ENCODE measurements around the gene NFE2L1.

The NFE2L1 gene

GRCh38 chr17:48047113-48047740 lies 932 bp upstream of the NFE2L1 start:
- Mint-ChIP-seq H3K9me3 (no peaks in the 10 kb centered on the region), H3K27ac (peak overlapping the region; percentile 95), H3K4me3 (peak overlapping the region; percentile 85), H3K27me3 (peaks cover 7% of the 10 kb centered on the region), H3K36me3 (ENCODE audit: low read depth) (peaks cover 49% of the 10 kb centered on the region), H3K4me1 (ENCODE audit: low read depth) (peaks cover 53% of the 10 kb centered on the region)
- intact Hi-C loops (cut with micrococcal nuclease), result no loop called here

DNA sequence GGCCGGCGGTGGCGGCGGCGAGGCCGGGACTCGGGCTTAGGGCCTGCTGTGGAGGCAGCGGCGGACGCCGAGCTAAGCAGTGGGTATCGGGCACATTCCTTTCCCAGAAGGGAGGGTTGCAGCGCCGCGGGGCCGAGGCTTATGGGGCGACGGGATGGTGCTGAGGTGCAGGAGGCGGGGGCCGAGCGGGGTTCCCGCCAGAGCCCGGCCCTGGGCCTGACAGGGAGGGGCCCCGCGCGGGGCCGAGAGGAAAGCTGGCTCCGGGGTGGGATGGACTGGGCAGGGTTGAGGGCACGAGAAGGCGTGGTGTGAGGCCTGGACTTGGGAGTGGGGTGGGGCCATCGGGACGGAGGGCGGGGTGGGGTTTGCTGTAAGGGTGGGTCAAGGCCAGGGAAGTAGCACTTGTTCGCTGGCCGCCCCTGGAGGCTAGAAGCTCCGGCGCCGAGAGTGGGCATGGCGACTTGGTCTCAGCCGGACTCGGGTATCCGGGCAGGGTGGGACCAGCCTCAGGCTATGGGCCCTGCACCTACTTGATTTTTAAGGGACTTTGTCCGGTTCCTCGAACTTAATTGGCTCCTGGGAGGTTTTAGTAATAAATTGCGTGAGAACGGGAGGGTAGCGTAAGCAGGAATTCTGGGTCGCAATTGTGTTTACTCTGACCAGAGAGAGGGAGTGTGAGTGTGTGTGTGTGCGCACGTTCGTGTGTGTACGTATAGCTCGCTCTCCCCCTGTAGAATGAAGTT lies 396 bp downstream of the NFE2L1 start:
- Mint-ChIP-seq H3K9me3 (no peaks in the 10 kb centered on the region), H3K27me3 (no peaks in the 10 kb centered on the region), H3K4me3 (peak overlapping the region; percentile 85), H3K27ac (peak overlapping the region; percentile 95), H3K36me3 (ENCODE audit: low read depth) (peaks cover 62% of the 10 kb centered on the region), H3K4me1 (ENCODE audit: low read depth) (peaks cover 66% of the 10 kb centered on the region)
- intact Hi-C loops (cut with micrococcal nuclease), result loop anchor here (1.0 to 2.0 kb wide), 2 partner anchors 23 to 58 kb away; partner anchors contain the start of gene SNX11

DNA sequence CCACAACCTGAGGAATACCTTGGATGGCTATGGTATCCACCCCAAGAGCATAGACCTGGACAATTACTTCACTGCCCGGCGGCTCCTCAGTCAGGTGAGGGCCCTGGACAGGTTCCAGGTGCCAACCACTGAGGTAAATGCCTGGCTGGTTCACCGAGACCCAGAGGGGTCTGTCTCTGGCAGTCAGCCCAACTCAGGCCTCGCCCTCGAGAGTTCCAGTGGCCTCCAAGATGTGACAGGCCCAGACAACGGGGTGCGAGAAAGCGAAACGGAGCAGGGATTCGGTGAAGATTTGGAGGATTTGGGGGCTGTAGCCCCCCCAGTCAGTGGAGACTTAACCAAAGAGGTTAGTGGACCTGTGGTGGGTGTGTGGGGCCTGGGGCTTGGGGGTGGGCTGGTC lies 3.1 kb downstream of the NFE2L1 start:
- Mint-ChIP-seq H3K4me3 (peak overlapping the region; percentile 33), H3K27me3 (no peaks in the 10 kb centered on the region), H3K27ac (no peak overlapping the region), H3K4me1 (ENCODE audit: low read depth) (peaks cover 83% of the 10 kb centered on the region), H3K36me3 (ENCODE audit: low read depth) (peaks cover 84% of the 10 kb centered on the region), H3K9me3 (no peaks in the 10 kb centered on the region)
- intact Hi-C loops (cut with micrococcal nuclease), result no loop called here

- Mint-ChIP-seq H3K4me3 (peak overlapping the region; percentile 33), H3K36me3 (ENCODE audit: low read depth) (peaks cover 90% of the 10 kb centered on the region), H3K9me3 (no peaks in the 10 kb centered on the region), H3K27ac (peak overlapping the region; percentile 4), H3K27me3 (no peaks in the 10 kb centered on the region), H3K4me1 (ENCODE audit: low read depth) (peaks cover 83% of the 10 kb centered on the region)
- intact Hi-C loops (cut with micrococcal nuclease), result no loop called here
Observed at GRCh38 chr17:48051706-48052486, 3.7 kb downstream of the NFE2L1 start.

- H3K4me3 Mint-ChIP-seq, result no peak overlapping the region
- no peaks in the 10 kb centered on the region for H3K9me3 Mint-ChIP-seq
- no peaks in the 10 kb centered on the region for H3K27me3 Mint-ChIP-seq
- peaks cover 80% of the 10 kb centered on the region for H3K4me1 Mint-ChIP-seq (ENCODE audit: low read depth)
- H3K27ac Mint-ChIP-seq, result peak overlapping the region; percentile 4
- H3K36me3 Mint-ChIP-seq (ENCODE audit: low read depth), result peaks cover 93% of the 10 kb centered on the region
- intact Hi-C loops (cut with micrococcal nuclease), result no loop called here
Observed at GRCh38 chr17:48052956-48053757, 5.0 kb downstream of the NFE2L1 start.

- no peaks in the 10 kb centered on the region for H3K27me3 Mint-ChIP-seq
- H3K36me3 Mint-ChIP-seq (ENCODE audit: low read depth), result peaks cover 93% of the 10 kb centered on the region
- intact Hi-C loops (cut with micrococcal nuclease), result no loop called here
- H3K4me3 Mint-ChIP-seq, result no peak overlapping the region
- H3K27ac Mint-ChIP-seq, result no peak overlapping the region
- peaks cover 86% of the 10 kb centered on the region for H3K4me1 Mint-ChIP-seq (ENCODE audit: low read depth)
- no peaks in the 10 kb centered on the region for H3K9me3 Mint-ChIP-seq
Observed at GRCh38 chr17:48053758-48054237, 5.6 kb downstream of the NFE2L1 start.

- Mint-ChIP-seq H3K27ac (no peak overlapping the region), H3K9me3 (no peaks in the 10 kb centered on the region), H3K4me1 (ENCODE audit: low read depth) (peaks cover 92% of the 10 kb centered on the region), H3K36me3 (ENCODE audit: low read depth) (peaks cover 96% of the 10 kb centered on the region), H3K4me3 (no peak overlapping the region), H3K27me3 (no peaks in the 10 kb centered on the region)
- intact Hi-C loops (cut with micrococcal nuclease), result no loop called here
Observed at GRCh38 chr17:48054238-48055185, 6.4 kb downstream of the NFE2L1 start.

GRCh38 chr17:48055531-48056245 lies 7.5 kb downstream of the NFE2L1 start:
- Mint-ChIP-seq H3K36me3 (ENCODE audit: low read depth) (peaks cover 100% of the 10 kb centered on the region), H3K4me1 (ENCODE audit: low read depth) (peaks cover 90% of the 10 kb centered on the region), H3K27me3 (no peaks in the 10 kb centered on the region), H3K9me3 (no peaks in the 10 kb centered on the region), H3K4me3 (peak overlapping the region; percentile 32), H3K27ac (peak overlapping the region; percentile 35)
- intact Hi-C loops (cut with micrococcal nuclease), result no loop called here

DNA sequence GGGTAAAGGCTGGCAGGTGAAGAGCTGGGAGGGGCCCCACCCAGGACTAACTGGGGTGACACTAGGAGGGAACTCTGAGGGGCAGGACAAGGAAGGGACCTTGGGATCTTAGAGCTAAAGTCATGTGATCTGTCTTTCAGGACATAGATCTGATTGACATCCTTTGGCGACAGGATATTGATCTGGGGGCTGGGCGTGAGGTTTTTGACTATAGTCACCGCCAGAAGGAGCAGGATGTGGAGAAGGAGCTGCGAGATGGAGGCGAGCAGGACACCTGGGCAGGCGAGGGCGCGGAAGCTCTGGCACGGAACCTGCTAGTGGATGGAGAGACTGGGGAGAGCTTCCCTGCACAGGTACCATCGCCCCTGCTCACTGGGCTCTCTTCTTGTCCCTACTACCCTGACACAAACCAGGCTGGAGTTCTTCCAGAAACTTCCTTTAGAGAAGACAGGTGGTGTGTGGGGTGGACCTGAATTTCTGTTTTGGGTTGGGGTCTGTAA lies 8.1 kb downstream of the NFE2L1 start:
- H3K36me3 Mint-ChIP-seq (ENCODE audit: low read depth), result peaks cover 100% of the 10 kb centered on the region
- H3K4me3 Mint-ChIP-seq, result no peak overlapping the region
- peaks cover 86% of the 10 kb centered on the region for H3K4me1 Mint-ChIP-seq (ENCODE audit: low read depth)
- intact Hi-C loops (cut with micrococcal nuclease), result no loop called here
- H3K27me3 Mint-ChIP-seq, result no peaks in the 10 kb centered on the region
- H3K9me3 Mint-ChIP-seq, result no peaks in the 10 kb centered on the region
- H3K27ac Mint-ChIP-seq, result peak overlapping the region; percentile 35

- H3K4me1 Mint-ChIP-seq (ENCODE audit: low read depth), result peaks cover 83% of the 10 kb centered on the region
- H3K4me3 Mint-ChIP-seq, result no peak overlapping the region
- H3K9me3 Mint-ChIP-seq, result no peaks in the 10 kb centered on the region
- H3K27ac Mint-ChIP-seq, result no peak overlapping the region
- no peaks in the 10 kb centered on the region for H3K27me3 Mint-ChIP-seq
- intact Hi-C loops (cut with micrococcal nuclease), result no loop called here
- peaks cover 100% of the 10 kb centered on the region for H3K36me3 Mint-ChIP-seq (ENCODE audit: low read depth)
Observed at GRCh38 chr17:48056879-48057278, 8.7 kb downstream of the NFE2L1 start.

- intact Hi-C loops (cut with micrococcal nuclease), result no loop called here
- H3K27me3 Mint-ChIP-seq, result no peaks in the 10 kb centered on the region
- H3K27ac Mint-ChIP-seq, result no peak overlapping the region
- peaks cover 100% of the 10 kb centered on the region for H3K36me3 Mint-ChIP-seq (ENCODE audit: low read depth)
- H3K4me3 Mint-ChIP-seq, result no peak overlapping the region
- H3K4me1 Mint-ChIP-seq (ENCODE audit: low read depth), result peaks cover 76% of the 10 kb centered on the region
- no peaks in the 10 kb centered on the region for H3K9me3 Mint-ChIP-seq
Observed at GRCh38 chr17:48057626-48058025, 9.5 kb downstream of the NFE2L1 start.
